ENCODE data around the gene EML5.
"Not testable (repeated sequence)": the region's sequence is repeated elsewhere in the genome, so short reads cannot be mapped to it uniquely, and the experiment has no call there.

The EML5 gene

GRCh38 chr14:88792473-88793258 is at the start of gene EML5:
Gene EML5 (minus strand): TSS chr14:88792953. CDS start chr14:88792503, 450 bp downstream.
- DNase-seq = peak; percentile 90

- no peak for DNase-seq
Observed at GRCh38 chr14:88842414-88842813, 49.7 kb upstream of the EML5 start.

- no peak for DNase-seq
Observed at GRCh38 chr14:88841741-88842140, 49.0 kb upstream of the EML5 start.

GRCh38 chr14:88840926-88841325 is 48.2 kb upstream of the EML5 start:
- DNase-seq = no peak

- no peak for DNase-seq
Observed at GRCh38 chr14:88838015-88838414, 45.3 kb upstream of the EML5 start.

GRCh38 chr14:88837495-88837894 is 44.7 kb upstream of the EML5 start:
- no peak for DNase-seq

GRCh38 chr14:88835661-88836060 is 42.9 kb upstream of the EML5 start:
- no peak for DNase-seq

- DNase-seq = no peak
Observed at GRCh38 chr14:88834883-88835431, 42.2 kb upstream of the EML5 start.

- DNase-seq = no peak
Observed at GRCh38 chr14:88831284-88831683, 38.5 kb upstream of the EML5 start.

GRCh38 chr14:88829685-88830302 is 37.0 kb upstream of the EML5 start:
- no peak for DNase-seq

GRCh38 chr14:88829188-88829587 is 36.4 kb upstream of the EML5 start:
- DNase-seq = no peak

- DNase-seq = no peak
Observed at GRCh38 chr14:88825503-88825902, 32.8 kb upstream of the EML5 start.

- DNase-seq = no peak
Observed at GRCh38 chr14:88825078-88825458, 32.3 kb upstream of the EML5 start.

GRCh38 chr14:88824314-88825077 is 31.7 kb upstream of the EML5 start, which contains the start of gene TTC8:
Gene TTC8 (plus strand): TSS chr14:88824651. CDS start chr14:88824708, 57 bp downstream.
- DNase-seq = peak; percentile 88

GRCh38 chr14:88823968-88824313 is 31.2 kb upstream of the EML5 start:
- no peak for DNase-seq

GRCh38 chr14:88821888-88822287 is 29.1 kb upstream of the EML5 start:
- DNase-seq = no peak

GRCh38 chr14:88821378-88821777 is 28.6 kb upstream of the EML5 start:
- no peak for DNase-seq

GRCh38 chr14:88819674-88820073 is 26.9 kb upstream of the EML5 start:
- not testable (repeated sequence) for DNase-seq

GRCh38 chr14:88818018-88818417 is 25.3 kb upstream of the EML5 start:
- no peak for DNase-seq

- DNase-seq = no peak
Observed at GRCh38 chr14:88815980-88816379, 23.2 kb upstream of the EML5 start.

GRCh38 chr14:88808359-88808758 is 15.6 kb upstream of the EML5 start:
- DNase-seq = no peak

- DNase-seq = no peak
Observed at GRCh38 chr14:88804477-88804876, 11.7 kb upstream of the EML5 start.

GRCh38 chr14:88804035-88804434 is 11.3 kb upstream of the EML5 start:
- DNase-seq = no peak

- DNase-seq = no peak
Observed at GRCh38 chr14:88802596-88802995, 9.8 kb upstream of the EML5 start.
